ENCODE data around the gene KHSRP.

The KHSRP gene

GRCh38 chr19:6424195-6424938, at the start of gene KHSRP:
Gene KHSRP, minus strand, starts transcription at chr19:6424811. Its CDS starts 110 bp downstream, at chr19:6424701.
- no peak for DNase-seq (ENCODE audit: low spot score)

- DNase-seq (ENCODE audit: low spot score), result no peak
Measured at GRCh38 chr19:6473647-6474046, 49.0 kb upstream of the KHSRP start.

GRCh38 chr19:6472713-6473112, 48.1 kb upstream of the KHSRP start:
- no peak for DNase-seq (ENCODE audit: low spot score)

- no peak for DNase-seq (ENCODE audit: low spot score)
Measured at GRCh38 chr19:6471076-6471475, 46.5 kb upstream of the KHSRP start.

- no peak for DNase-seq (ENCODE audit: low spot score)
Measured at GRCh38 chr19:6470173-6470572, 45.6 kb upstream of the KHSRP start.

GRCh38 chr19:6467384-6467783, 42.8 kb upstream of the KHSRP start:
- no peak for DNase-seq (ENCODE audit: low spot score)

- DNase-seq (ENCODE audit: low spot score), result no peak
Measured at GRCh38 chr19:6466526-6467248, 42.1 kb upstream of the KHSRP start.

- no peak for DNase-seq (ENCODE audit: low spot score)
Measured at GRCh38 chr19:6465663-6466062, 41.1 kb upstream of the KHSRP start.

GRCh38 chr19:6465006-6465405, 40.4 kb upstream of the KHSRP start:
- DNase-seq (ENCODE audit: low spot score), result no peak

GRCh38 chr19:6464070-6464873, 39.7 kb upstream of the KHSRP start, which contains the start of gene CRB3:
Gene CRB3, plus strand, starts transcription at chr19:6464271. Its CDS starts 431 bp downstream, at chr19:6464702.
- DNase-seq (ENCODE audit: low spot score), result no peak

- peak; percentile 99 for DNase-seq (ENCODE audit: low spot score)
Measured at GRCh38 chr19:6460099-6460884, 35.7 kb upstream of the KHSRP start.

- DNase-seq (ENCODE audit: low spot score), result peak; percentile 78
Measured at GRCh38 chr19:6459262-6460098, 34.9 kb upstream of the KHSRP start, which contains the start of gene SLC25A23. Gene SLC25A23, minus strand, starts transcription at chr19:6459792. Its CDS starts 164 bp downstream, at chr19:6459628.

GRCh38 chr19:6458695-6459261, 34.2 kb upstream of the KHSRP start:
- DNase-seq (ENCODE audit: low spot score), result peak; percentile 35

GRCh38 chr19:6457958-6458694, 33.5 kb upstream of the KHSRP start:
- DNase-seq (ENCODE audit: low spot score), result peak; percentile 28

- DNase-seq (ENCODE audit: low spot score), result no peak
Measured at GRCh38 chr19:6455924-6456323, 31.3 kb upstream of the KHSRP start.

GRCh38 chr19:6453951-6454565, 29.4 kb upstream of the KHSRP start:
- DNase-seq (ENCODE audit: low spot score), result no peak

GRCh38 chr19:6452899-6453298, 28.3 kb upstream of the KHSRP start:
- DNase-seq (ENCODE audit: low spot score), result no peak

GRCh38 chr19:6452223-6452614, 27.6 kb upstream of the KHSRP start:
- no peak for DNase-seq (ENCODE audit: low spot score)

- DNase-seq (ENCODE audit: low spot score), result no peak
Measured at GRCh38 chr19:6451583-6452222, 27.1 kb upstream of the KHSRP start.
